Measurements from ENCODE around the gene EML4.

GRCh38 chr2:42189235-42189566 lies 20.0 kb downstream of the EML4 start:
- no peak for TF ChIP-seq POLR2A (IDR thresholded peaks at IDR 0.05; ENCODE audit: low read length)
- TF ChIP-seq GATA1 (IDR thresholded peaks at IDR 0.05; ENCODE audit: low read depth, low read length) = no peak
